EH (cell line): Measurements from ENCODE around the gene LEUTX.
A peak's percentile ranks its signal among the peaks of the same experiment; 100 is the strongest.
"Not testable (repeated sequence)": the region's sequence is repeated elsewhere in the genome, so short reads cannot be mapped to it uniquely, and the experiment has no call there.

Experiments
- DNase-seq: peaks from one replicate; pipeline ENCODE4 v3.0.0-alpha.2; 2015; ENCODE audit warnings: low read depth

LEUTX gene, protein sequence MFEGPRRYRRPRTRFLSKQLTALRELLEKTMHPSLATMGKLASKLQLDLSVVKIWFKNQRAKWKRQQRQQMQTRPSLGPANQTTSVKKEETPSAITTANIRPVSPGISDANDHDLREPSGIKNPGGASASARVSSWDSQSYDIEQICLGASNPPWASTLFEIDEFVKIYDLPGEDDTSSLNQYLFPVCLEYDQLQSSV

DNA sequence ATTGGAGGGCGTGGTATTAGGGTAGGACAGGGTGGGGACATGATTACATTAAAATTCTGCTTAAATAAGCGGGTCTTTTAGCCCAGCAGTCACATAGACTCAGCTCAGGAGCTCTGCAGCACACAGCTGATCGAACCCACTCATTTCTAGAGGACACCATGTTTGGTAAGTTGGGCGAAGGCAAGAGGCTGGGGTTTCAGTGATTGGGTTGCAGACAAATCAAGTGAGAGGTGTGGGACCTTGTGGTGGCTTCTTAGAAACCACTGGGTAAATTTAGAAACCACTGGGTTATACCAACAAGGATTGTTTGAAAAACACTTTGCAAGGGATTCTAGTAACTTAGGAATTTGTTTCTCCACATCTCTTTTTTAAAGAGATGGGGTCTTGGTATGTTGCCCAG lies at the start of gene LEUTX:
LEUTX (plus strand) TSS at position 92 of the 400 bp plus-strand sequence; CDS start at position 159, 67 bp downstream.
- no peak for DNase-seq

GRCh38 chr19:39729594-39729993 lies 49.1 kb upstream of the LEUTX start:
- no peak for DNase-seq

DNA sequence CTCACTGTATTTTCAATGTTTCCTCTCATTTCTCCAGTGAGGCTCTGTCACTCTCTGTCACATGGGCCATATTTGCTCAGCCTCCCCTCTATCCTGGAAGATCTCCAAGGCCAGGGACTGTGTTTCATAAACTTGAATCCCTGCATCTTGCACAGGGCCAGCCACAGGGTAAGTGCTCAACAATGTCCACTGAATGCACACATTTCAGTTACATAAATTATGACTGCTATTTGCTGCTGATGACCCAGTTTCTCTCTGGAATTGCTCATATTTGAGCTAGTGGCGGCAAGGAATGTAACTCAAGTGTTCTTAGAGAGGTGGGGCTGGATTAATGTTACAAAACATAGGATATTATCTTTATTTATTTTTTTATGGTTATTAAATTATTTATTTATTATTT lies 47.0 kb upstream of the LEUTX start:
- no peak for DNase-seq

- DNase-seq, result no peak
These were observed 44.8 kb upstream of the LEUTX start for GRCh38 chr19:39733841-39734240.

DNA sequence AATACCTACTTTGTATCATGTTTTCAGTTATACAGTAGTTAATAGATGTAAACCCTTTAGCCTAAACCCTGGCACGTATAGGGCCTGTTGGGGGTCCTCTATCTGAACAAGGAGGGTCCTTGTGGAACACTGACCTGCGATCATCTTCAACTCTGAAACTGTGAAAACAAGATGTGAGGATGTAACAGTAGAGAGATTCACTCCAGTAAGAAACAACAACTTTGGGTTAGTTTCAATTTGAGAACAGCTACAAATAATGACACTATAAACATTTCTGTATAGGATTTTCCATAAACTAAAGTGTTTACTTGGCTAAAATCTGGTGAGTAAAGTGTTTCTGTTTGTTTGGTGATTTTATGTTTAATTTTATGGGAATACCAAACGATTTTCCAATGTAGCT lies 43.0 kb upstream of the LEUTX start:
- DNase-seq, result no peak

DNA sequence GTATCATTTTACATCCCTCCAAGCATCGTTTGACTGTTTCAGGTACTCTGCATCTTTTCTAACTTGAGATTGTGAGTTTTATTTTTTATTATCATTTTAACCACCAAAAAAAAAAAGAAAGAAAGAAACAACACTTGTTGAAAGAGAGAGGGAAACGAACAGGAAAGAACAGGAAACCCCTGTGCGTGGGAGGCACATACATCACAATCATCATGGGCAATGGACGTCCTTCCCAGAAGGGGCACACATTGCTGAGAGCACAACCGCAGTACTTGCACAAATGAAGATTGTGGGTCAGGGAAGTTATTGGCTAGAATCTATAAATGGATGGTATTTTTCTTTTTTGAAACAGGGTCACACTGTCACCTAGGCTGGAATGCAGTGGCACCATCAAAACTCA lies 42.6 kb upstream of the LEUTX start:
- no peak for DNase-seq

DNA sequence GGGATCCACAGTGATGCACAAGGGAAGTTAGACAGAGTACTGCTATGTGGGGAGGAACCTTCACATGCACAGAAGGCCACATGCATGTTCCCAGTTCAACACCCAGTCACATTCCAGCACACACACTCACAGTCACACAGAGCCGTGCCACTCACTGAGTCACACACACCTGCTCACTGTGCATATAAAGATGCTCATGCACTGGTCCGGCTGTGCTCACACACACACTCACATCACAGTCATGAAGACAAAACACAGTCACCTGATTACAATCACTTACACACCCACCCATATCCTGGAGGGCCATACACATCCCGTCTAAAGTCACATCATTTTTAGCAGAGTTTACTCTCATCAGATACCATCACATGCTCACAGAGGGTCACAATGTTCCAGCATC lies 41.3 kb upstream of the LEUTX start:
- no peak for DNase-seq

DNA sequence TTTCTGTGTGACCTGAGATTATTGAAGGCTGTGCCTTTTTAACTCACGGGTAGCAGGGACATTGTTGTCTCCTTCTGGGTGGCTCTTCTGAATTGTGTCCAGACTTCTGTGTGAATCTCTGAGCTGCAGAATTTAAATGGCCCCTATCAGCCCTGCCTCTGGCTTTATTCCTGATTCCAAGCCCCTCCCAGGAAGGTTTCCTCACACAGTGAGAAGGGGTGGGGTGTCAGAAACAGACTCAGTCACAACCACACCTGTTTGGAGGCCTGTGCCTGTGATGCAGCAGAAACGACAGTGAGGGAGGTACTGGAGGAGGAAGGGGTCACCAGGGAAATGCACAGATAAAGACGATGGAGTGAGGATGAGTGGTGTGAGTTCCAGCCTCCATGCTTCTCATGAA lies 40.8 kb upstream of the LEUTX start, which contains the start of gene CLC:
CLC (minus strand) TSS at position 139 of the 400 bp plus-strand sequence; CDS start at position 62, 77 bp downstream.
- DNase-seq, result no peak

GRCh38 chr19:39738814-39739213 lies 39.8 kb upstream of the LEUTX start:
- DNase-seq, result no peak

DNA sequence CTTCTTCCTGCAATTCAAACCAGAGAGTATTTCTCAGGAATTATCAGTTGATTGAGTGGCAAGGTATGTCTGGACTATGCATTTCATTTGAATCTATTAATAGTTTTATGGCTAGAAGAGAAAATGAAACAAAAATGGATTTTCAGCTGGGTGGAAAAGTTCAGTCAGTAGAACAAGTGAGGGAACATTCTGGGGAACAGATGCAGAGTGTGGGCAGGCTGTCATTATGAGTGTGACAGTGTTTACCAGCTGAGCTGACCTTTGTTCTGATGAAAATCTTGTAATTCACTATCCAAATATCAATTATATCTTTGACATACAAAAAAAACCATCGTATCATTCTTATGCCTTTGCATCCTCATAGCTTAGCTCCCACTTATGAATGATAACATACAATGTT lies 38.3 kb upstream of the LEUTX start:
- DNase-seq, result no peak

GRCh38 chr19:39745643-39746042 lies 33.0 kb upstream of the LEUTX start:
- DNase-seq, result no peak

DNA sequence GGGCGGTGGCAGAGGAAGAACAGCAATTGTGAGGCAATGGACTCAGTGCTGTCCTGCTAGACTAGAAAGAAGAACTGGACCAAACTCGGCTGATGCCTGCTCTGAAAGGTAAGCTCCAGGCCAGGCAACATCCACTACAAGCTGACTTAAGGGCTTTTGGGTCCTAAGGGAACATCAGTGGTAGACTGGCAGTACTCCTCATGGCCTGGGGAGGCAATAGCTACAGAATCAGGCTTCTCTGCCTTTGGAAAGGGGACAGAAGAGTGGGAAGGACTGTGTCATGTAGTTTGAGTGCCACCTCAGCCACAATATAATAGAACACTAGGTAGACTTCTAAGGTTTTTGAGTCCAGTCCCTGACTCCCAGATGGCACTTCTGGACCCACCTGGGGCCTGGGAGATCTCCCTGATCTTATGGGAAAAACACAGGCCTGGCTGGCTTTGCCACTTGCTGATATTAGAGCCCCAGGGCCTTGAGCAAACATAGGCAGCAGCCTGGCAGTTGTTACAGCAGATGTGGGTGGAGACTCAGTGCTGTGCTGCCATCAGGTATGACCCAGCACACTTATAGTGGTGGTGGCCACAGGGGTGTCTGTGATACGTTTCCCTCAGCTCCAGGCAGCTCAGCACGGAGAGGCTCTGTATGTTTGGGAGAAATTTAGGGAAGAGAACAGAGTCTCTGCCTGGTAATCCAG lies 31.7 kb upstream of the LEUTX start:
- DNase-seq, result no peak

GRCh38 chr19:39749981-39750380 lies 28.7 kb upstream of the LEUTX start:
- no peak for DNase-seq

DNA sequence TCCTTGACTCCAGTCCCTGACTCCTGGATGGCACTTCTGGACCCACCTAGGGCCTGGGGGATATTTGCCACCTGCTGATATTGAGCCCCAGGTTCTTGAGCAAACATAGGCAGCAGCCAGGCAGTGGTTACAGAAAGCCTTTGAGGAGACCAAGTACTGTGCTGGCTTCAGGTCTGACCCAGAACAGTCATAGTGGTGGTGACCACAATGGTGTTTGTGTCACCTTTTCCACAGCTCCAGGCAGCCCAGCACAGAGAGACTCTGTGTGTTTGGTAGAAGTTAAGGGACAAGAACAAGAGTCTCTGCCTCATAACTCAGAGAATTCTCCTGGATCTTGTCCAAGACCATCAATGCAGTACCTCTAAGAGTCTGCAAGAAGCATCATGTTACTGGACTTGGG lies 26.3 kb upstream of the LEUTX start:
- no peak for DNase-seq

- no peak for DNase-seq
These were observed 25.9 kb upstream of the LEUTX start for GRCh38 chr19:39752795-39753194.

DNA sequence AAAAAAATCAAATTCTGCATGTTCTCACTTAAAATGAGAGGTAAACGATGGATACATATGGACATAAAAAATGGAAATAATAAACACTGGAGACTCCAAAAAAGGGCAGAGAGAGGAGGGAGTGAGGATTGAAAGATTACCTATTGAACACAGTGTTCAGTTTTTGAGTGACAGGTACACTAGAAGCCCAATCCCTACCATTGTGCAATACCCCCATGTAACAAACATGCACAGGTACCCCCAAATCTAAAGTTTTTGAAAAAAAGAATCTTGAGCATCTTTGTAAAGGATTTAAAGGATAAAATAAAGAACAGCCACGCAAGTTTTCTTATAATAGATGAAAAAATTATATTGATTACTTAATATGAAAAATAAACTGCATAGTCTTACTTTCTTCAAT lies 24.1 kb upstream of the LEUTX start:
- DNase-seq, result no peak

DNA sequence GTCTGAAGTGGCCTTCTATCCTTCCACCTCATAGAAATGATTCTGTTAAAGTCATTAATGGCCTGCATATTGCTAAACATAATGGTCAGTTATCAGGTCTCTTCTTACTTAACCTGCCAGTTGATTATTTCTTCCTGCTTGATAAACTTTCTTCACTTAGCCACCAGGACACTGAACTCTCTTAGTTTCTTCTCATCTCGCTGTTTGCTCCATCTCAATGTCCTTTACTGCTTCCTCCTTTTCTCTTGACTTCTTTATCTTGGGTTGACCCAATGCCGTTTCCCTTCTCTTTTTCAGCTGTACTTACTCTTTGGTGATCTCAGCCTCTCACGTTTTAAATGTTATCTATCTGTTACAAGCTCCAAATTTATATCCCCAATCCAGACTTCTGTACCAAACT lies 23.7 kb upstream of the LEUTX start:
- DNase-seq, result no peak

DNA sequence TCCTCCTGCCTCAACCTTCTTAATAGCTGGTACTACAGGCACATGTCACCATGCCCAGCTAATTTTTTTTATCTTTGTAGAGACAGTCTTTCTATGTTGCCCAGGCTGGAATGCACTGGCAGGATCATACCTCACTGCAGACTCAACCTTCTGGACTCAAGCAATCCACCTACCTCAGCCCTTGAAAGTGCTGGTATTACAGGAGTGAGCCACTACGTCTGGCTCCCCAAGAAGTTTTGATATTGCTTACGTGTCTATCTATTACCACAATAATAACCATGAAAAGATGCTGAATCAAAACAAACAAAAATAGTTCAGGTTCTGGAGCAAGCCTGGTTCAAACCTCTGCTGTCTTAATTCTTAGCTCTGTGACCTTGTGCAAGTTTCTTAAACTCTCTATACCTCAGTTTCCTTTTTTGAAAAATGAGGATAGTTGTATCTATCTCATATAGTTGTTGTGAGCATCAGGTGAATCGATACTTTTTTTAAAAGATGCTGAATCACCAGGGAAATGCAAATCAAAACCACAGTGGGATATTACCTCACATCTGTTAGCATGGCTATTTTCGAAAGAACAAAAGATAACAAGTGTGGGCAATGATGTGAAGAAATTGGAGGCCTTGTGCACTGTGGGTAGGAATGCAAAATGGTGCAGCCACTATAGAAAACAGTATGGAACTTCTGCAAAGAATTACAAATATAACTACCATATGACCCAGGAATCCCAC lies 19.0 kb upstream of the LEUTX start:
- no peak for DNase-seq

DNA sequence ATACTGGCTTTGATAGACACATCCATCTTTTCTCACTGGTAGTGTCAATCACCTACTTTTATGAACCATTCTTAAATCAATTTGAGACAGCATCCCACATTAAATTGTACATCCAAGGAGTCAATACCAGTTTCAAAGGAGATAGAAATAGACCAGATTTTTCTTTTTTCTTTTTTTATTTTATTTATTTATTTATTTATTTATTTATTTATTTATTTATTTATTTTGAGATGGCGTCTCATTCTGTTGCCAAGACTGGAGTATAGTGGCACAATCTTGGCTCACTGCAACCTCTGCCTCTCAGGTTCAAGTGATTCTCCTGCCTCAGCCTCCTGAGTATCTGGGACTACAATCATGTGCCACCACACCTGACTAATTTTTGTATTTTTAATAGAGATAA lies 16.8 kb upstream of the LEUTX start:
- DNase-seq, result not testable (repeated sequence)

GRCh38 chr19:39765091-39766076 lies 13.3 kb upstream of the LEUTX start:
- DNase-seq, result peak; percentile 55

DNA sequence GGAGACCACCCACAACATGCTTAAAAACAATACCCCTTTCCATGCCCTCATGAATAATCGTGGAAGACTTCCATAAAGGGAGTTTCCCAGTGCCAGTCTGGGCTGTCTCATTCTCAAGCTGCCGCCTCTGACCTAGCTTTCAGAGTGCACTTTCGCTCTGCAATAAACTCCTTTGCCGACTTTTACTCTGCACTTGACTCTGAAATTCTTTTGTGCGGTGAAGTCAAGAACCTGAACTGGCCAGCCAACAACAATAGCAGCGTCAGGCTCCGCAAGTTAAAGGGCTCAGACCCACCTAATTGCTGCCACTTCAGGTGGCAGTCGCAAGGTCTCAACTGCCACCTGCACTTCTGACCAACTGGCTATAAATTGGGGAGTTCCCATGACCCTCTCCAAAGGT lies 10.3 kb upstream of the LEUTX start:
- no peak for DNase-seq

DNA sequence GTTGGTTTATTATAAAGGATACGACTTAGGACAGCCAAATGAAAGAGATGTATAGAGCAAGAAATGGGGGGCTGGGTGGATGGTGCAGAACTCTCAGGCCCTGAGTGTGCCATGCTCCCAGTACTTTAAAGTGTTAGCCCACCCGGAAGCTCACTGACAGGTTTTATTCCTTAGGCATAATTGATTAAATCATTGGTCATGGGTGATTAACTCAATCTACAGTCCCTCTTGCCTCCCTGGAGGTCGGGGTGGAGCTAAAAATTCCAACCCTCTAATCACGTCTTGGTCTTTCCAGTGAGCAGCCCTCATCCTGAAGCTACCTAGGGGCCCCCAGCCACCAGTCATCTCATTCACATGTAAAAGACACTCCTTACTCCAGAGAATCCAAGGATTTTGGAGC lies 9.9 kb upstream of the LEUTX start:
- DNase-seq, result no peak
